Glomerular endothelial cell (primary cell): Measurements from ENCODE around the gene HNRNPD. TPM values are rescaled to one million over a fixed set of nuclear protein-coding genes. Genes with fewer than 3 reads are reported as not detected.
"Not testable (repeated sequence)": the region's sequence is repeated elsewhere in the genome, so short reads cannot be mapped to it uniquely, and the experiment has no call there.

Source experiments
- DNase-seq: peaks from one replicate; pipeline ENCODE4 v3.0.0-alpha.2; 2011; ENCODE audit warnings: low read depth, low spot score; ENCODE audit errors: extremely low read depth
- total RNA-seq: library from RNA; depleted of rRNA; stranded (reverse); fragments of >200 nt; gene quantifications from 2 replicates; pipeline ENCODE4 v1.2.3, GENCODE V29; 2015

HNRNPD gene
- total RNA-seq, 1 donor from 2014 or later, result 106 TPM

GRCh38 chr4:82373486-82373815 lies 340 bp downstream of the HNRNPD start:
- DNase-seq, result no peak

GRCh38 chr4:82372517-82373485 lies 990 bp downstream of the HNRNPD start:
- no peak for DNase-seq

GRCh38 chr4:82371497-82371896 lies 2.3 kb downstream of the HNRNPD start:
- DNase-seq, result no peak

GRCh38 chr4:82367438-82368097 lies 6.2 kb downstream of the HNRNPD start:
- DNase-seq, result no peak

GRCh38 chr4:82366431-82366830 lies 7.4 kb downstream of the HNRNPD start:
- not testable (repeated sequence) for DNase-seq

- DNase-seq, result no peak
Observed at GRCh38 chr4:82363896-82364487, 9.8 kb downstream of the HNRNPD start.

- no peak for DNase-seq
Observed at GRCh38 chr4:82362565-82362964, 11.2 kb downstream of the HNRNPD start.

- DNase-seq, result no peak
Observed at GRCh38 chr4:82360298-82361177, 13.3 kb downstream of the HNRNPD start.

GRCh38 chr4:82358847-82359246 lies 14.9 kb downstream of the HNRNPD start:
- DNase-seq, result no peak

GRCh38 chr4:82357640-82358039 lies 16.2 kb downstream of the HNRNPD start:
- no peak for DNase-seq

- no peak for DNase-seq
Observed at GRCh38 chr4:82354788-82355187, 19.0 kb downstream of the HNRNPD start.

GRCh38 chr4:82352825-82353366 lies 20.9 kb downstream of the HNRNPD start:
- no peak for DNase-seq

GRCh38 chr4:82352118-82352824 lies 21.5 kb downstream of the HNRNPD start:
- no peak for DNase-seq

GRCh38 chr4:82346126-82346525 lies 27.7 kb downstream of the HNRNPD start:
- DNase-seq, result no peak

GRCh38 chr4:82335043-82335442 lies 38.7 kb downstream of the HNRNPD start:
- no peak for DNase-seq

GRCh38 chr4:82333641-82334040 lies 40.1 kb downstream of the HNRNPD start:
- DNase-seq, result not testable (repeated sequence)

- DNase-seq, result no peak
Observed at GRCh38 chr4:82331814-82332213, 42.0 kb downstream of the HNRNPD start.

- DNase-seq, result no peak
Observed at GRCh38 chr4:82320351-82320750, 53.4 kb downstream of the HNRNPD start.

GRCh38 chr4:82303063-82303462 lies 70.7 kb downstream of the HNRNPD start:
- not testable (repeated sequence) for DNase-seq
